ENCODE data around the gene SCMH1.

- TF ChIP-seq GATA2 (IDR thresholded peaks at IDR 0.05; ENCODE audit: low read depth, low read length) (no peak), GATA3 (IDR thresholded peaks at IDR 0.05; ENCODE audit: low read depth, low read length) (no peak)
These were observed 24.0 kb downstream of the SCMH1 start for GRCh38 chr1:41218152-41218551.

All from SH-SY5Y (cell line).